ENCODE data around the gene SCN7A. TPM values are rescaled to one million over a fixed set of nuclear protein-coding genes. Genes with fewer than 3 reads are reported as not detected.
"Not testable (repeated sequence)": the region's sequence is repeated elsewhere in the genome, so short reads cannot be mapped to it uniquely, and the experiment has no call there.

SCN7A gene
- total RNA-seq, 1 donor from 2014 or later = not detected

DNA sequence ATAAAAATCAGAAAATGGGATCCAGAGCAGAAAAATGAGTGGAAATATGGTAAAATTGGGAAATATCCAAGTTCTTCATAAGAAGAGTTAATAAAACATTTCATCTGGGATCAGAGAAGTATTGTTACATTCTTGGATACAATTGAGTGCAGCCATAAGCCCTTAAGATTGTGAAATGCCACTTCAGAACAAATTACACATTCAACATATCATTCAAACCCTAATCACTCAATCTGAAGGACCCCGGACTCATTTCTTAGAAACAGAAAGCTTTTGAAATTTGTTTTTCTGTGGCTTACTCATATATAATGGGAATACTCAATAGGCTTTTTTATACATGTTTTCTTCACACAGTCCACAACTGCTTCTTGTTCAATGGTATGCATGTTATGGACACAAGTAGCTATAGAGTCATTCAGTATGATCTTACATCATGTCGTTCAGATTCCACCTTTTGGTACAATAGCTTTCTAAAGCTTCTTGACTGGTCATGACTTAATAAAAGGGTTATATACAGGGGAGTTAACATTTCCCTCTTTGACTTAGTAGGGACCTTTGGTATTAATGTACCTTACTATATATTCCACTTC, 39.9 kb downstream of the SCN7A start:
- no peak for DNase-seq (ENCODE audit: low read depth in 2 of 2)

DNA sequence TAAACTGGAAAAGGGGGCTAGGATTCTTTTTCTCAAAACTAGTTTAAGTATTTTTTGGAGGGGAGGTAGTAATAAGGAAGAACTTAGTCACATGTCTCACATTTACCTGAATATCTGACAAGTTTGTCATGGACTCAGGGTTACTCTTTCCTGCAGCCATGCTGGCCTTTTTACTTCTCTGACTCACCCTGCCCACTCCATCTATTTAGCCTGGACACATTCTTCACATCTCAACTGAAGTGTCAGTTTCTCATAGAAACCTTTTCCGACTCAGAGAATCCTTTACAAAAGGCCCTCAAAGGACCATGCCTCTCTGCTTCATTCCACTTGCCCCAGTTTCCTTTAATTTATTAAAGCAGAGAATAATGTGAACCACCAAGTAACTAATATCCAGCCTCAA, 42.6 kb downstream of the SCN7A start:
- DNase-seq (ENCODE audit: low read depth in 2 of 2) = no peak

DNA sequence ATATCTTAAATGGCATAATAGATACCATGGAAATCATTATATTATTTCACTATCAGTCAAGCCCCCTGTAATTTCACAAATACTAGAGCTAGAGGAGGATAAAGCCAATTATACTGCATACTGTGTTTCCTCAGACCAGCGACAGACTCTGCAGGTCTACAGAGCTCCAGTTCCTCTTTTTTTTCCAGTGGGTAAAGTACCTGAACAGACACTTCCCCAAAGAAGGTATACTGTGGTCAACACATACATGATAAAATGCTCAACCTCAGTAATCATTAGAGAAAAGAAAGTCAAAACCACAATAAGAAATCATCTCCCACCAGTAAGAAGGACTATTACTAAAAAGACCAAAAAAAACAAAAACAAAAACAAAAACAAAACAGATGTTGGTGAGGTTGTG, 44.6 kb downstream of the SCN7A start:
- DNase-seq (ENCODE audit: low read depth in 2 of 2) = no peak

DNA sequence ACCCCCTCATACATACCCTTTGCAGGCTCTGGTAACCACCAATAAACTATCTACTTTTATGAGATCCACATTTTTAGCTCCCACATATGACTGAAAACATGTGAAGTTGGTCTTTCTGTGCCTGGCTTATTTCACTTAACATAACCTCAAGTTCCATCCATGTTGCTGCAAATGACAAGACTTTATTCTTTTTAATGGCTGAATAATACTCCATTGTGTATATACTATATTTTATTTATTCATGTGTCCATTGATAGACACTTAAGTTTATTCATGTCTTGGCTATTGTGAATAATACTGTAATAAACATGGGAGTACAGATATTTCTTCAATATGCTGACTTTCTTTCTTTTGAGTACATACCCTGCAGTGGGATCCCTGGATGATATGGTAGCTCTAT, 45.9 kb downstream of the SCN7A start:
- no peak for DNase-seq (ENCODE audit: low read depth in 2 of 2)

DNA sequence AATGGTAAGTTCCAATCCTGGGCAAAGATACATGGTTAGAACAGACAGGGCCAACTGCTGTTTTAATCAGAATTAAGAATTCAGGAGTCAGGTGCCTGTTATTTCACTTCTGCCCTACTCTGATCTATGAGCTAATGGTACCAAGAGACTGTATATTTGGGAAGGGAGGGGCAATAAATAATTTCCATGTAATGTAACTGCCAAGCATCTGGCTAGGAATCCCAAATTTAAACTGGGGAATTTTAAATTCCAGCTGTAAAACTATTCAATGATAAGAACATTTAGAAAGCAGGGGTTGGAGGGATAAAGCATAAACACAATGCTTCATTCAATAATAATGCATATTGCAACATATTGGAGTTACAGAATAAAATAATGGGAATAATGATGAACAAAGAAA, 49.7 kb downstream of the SCN7A start:
- no peak for DNase-seq (ENCODE audit: low read depth in 2 of 2)

DNA sequence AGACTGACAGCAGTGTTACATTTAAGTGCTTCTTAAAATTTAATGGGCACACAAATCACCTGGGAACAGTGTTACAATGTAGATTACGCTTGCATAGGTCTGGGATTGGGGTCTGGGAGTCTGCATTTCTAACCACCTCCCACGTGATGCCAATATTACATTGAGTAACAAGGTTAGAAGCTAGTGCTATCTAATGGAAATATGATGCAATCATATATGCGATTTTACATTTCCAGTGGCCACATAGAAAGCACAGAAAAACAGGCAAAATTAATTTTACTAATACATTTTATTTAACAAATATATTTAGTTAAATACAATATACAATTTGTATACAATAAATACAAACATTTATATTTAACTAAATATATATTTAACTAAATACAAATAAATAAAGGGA, 53.7 kb downstream of the SCN7A start:
- DNase-seq (ENCODE audit: low read depth in 2 of 2) = no peak

DNA sequence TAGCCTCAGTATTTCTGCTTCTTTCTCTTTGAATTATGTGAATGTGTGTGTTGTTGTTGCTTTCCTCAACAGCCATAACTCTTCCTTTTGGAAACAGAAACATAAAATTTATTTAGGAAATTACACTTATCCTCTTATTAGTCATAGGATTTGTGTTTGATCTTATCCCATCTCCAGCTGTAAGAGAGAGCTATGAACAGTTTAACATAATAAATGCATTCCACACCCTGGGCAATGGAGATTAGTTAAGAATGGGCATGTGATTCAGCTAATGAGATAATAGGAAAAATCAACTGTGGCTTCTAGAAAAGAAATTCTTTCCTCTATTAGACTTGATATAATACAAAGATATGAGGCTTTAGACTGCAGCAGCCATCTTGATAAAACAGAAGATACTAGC, 55.0 kb downstream of the SCN7A start:
- no peak for DNase-seq (ENCODE audit: low read depth in 2 of 2)

DNA sequence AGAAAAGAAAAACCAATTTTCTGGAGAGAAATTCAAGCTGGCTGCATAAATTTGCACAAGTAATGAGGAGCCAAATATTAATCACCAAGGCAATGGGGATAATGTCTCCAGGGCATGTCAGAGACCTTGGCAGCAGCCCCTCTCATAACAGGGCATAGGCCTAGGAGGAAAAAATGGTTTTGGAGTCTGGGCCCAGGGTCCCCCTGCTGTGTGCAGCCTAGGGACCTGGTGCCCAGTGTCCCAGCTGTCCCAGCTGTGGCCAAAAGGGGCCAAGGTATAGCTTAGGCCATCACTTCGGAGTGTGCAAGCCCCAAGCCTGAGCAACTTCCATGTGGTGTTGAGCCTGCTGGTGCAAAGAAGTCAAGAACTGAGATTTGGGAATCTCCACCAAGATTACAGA, 57.1 kb downstream of the SCN7A start:
- no peak for DNase-seq (ENCODE audit: low read depth in 2 of 2)

DNA sequence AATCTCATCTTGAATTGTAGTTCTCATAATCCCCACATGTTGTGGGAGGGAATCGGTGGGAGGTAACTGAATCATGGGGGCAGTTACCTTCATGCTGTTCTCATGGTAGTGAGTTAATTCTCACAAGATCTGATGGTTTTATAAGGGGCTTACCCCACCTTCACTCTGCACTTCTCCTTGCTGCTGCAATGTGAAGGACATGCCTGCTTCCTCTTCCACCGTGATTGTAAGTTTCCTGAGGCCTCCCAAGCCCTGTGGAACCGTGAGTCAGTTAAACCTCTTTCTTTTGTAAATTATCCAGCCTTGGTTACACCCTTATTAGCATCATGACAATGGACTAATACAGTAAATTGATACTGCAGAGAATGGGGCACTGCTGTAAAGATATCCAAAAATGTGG, 57.9 kb downstream of the SCN7A start:
- no peak for DNase-seq (ENCODE audit: low read depth in 2 of 2)

DNA sequence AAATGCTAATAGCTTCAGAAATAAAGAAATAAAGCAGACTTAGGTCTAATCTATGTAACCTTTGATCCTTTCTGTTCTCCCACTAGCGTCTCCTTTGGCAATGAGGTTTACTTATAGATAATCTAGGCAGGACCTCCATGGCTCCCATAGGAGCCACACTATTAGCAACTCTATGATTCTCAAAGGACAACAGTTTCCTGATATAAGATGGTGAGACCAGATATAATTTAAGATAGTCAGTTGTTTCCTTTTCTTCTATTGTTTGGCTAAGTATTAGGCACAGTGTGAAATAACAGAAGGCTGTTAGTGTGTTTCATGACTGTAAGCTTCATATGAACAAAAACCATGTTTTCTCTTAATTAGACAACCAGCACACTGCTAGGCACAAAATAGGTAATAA, 59.6 kb downstream of the SCN7A start:
- DNase-seq (ENCODE audit: low read depth in 2 of 2) = no peak

DNA sequence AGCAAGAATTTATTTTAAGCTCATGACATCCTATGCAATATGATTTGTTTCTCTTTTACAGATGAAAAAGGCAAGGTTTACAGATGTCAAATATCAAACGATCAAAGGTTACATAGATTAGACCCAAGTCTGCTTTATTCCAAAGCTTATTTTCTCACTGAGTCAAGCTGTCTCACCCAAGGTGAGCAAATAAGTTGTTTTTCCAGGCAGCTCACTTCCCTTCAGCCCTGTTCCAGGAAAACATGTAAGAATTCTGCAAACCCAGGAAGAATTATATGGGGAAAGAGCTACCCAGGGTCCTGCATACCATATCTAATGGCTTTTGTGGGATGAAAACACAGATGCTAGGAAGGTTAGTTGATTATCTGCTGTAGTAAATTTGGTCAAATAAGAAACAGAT, 60.6 kb downstream of the SCN7A start:
- DNase-seq (ENCODE audit: low read depth in 2 of 2) = no peak

DNA sequence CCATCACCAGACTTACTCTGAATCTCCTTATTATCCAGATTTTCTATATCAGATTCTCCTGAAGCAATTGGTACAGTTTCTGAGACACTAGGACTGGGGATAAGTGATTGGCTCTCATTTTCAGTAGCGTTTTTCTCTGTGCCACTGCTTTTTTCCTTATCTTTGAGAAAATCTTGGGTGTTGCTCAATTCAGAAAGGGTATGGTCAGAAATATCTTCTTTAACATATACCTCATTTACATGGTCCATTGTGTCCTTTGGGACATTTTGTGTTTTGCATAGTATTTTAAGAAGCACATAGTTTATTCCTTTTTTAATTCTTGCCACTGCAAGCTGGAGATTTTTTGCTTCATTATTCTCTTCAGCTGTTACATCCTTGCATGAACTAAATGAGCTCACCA, 61.7 kb downstream of the SCN7A start:
- no peak for DNase-seq (ENCODE audit: low read depth in 2 of 2)

DNA sequence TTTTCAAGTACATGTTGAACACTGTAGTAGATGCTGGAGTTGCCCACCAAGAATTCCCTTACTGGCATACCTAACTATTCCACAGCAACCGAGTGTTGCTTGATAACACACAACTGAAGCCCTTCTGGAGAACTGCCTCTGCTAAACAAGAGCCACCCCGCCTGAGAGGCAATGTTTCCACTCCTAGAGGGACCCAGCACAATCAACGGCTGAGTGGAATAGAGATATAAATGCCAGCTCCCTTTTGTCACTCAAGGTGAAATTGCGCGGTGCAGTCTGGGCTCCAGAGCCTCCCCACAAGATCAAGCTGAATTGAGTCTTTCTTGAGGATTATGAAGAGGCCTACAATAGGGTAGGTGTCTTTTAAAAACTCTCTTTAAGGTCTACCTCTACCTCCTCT, 69.2 kb downstream of the SCN7A start:
- DNase-seq (ENCODE audit: low read depth in 2 of 2) = no peak

DNA sequence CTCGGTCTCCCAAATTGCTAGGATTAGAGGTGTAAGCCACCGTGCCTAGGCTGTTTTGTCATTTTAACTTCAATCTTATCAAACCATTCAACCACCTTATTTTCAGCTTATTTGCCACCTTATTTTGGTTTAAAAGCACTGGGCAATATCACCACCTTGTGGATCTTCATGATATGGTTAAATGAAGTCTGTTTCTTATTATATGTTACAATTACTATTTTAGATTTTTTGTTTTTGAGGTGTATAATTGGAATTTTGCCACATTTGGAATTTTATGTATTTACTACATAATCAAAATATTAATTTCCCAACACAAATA, 74.5 kb downstream of the SCN7A start:
- DNase-seq (ENCODE audit: low read depth in 2 of 2) = peak; percentile 12 to 56

DNA sequence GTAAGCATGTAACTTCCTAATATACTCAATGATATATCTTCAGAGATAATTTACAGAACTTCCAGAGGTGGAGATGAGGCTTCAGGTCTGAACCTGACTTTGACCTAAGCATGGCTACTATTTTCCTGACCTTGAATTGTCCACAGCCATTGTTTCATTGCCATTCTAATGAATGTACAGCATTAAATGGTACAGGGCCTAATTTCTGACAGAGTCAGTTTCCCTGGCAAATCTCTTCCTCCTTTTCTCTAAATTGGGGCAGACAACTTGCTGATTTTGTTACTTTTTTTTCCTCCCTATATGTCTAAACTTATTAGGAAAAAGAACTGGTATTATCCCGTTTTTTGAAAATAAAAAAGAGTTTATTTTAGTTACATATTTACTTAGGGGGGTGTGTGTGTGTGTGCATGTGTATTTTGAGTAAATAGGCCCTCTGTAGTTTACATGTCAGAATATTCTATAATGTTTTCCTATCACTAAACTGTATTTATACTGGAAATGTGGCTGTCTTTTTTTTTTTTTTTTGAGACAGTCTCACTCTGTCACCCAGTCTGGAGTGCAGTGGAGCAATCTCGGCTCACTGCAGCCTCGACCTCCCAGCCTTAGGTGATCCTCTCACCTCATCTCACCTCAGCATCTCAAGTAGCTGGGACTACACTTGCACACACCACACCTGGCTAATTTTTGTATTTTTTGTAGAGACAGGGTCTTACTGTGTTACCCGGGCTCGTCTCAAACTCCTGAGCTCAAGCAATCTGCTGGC, 75.0 kb downstream of the SCN7A start:
- DNase-seq (ENCODE audit: low read depth in 2 of 2) = no peak

DNA sequence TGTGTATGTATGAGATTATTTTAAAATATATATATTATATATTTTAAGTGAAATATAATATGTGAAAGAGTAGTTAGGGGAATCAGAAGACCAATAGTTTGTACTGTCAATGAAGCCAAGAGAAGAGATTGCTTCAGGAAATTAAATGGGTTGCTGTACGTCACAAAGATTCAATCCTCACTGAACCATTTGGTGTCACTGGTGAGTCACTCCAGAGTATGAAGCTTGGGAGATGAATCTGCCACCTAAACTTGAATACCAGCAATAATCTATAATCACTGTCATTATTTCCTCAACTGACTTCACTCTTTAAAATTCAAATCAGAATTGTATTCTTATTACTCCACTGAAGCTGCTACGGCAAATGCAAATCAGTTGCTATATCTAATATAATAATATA, 76.4 kb downstream of the SCN7A start:
- peak; percentile 12 to 51 for DNase-seq (ENCODE audit: low read depth in 2 of 2)

DNA sequence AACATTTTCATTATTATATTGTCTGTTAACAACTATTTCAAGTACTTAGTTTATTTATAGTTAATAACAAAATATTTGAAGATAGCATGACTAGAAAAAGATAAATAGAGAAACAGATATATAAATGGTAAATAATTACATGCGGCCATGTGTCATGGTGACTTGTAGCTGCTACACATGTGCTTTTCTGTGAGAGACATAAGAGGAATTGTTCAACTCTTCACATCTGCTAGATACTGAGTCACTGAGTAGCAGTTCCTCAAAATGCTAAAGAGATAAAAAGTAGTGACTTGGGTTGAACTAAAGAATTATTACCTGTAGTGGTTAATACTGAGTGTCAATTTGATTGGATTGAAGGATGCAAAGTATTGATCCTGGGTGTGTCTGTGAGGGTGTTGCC, 80.8 kb downstream of the SCN7A start:
- DNase-seq (ENCODE audit: low read depth in 2 of 2) = no peak

DNA sequence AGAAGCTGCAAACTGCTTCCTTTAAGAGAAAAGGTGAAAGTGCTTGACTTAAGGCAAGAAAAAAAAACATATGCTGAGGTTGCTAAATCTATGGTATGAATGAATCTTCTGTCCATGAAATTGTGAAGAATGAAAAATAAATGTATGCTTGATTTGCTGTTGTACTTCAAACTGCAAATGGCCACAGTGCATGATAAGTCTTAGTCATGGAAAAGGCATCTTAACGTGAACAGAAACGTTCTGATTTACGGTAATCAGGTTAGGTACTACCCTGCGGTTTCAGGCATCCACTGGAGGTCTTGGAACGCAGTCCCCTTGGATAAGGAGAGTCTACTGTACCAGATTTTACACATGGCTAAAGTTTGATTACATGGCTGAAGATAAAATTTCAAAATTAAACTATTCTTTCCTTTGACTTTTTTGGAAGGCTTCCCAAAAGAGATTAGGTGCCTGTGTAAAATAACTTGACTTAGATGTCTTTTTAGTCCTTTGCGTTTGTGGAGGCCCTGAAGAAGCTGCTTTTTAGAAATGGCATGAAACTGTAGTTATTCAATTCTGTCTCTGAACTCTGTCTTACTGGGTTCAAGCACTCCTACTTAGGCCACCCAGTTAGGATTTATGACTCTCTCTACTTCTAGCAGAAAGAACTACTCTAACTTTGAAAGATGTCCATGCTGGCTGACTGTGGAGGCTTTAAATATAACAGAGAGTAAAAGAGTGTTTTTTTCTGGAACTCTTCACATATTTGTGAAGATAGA, 82.4 kb downstream of the SCN7A start:
- no peak for DNase-seq (ENCODE audit: low read depth in 2 of 2)

DNA sequence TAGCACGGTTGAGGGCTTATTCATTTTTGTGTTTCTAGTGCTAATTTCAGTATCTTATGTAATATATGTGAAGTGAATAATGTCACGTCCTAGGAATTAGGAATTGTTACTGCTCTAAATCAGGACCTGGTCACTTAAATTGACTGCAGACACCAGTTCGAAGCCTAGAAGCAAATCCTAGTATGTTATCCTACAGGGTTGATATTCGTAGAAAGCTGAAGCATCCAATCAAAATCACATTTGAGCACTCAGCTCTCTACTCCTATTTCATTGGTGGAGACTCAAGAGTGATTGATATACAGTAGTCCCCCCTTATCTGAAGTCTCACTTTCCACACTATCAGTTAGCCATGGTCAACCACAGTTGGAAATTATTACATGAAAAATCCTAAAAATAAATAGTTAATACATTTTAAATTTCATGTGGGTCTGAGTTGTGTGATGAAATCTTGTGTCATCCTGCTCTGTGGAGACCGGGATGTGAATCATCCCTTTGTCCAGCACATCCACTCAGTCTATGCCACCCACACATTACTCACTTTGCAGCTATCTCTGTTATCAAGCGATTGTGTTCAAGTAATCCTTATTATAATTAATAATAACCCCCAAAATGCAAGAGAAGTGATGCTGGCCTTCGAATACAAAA, 83.1 kb downstream of the SCN7A start:
- peak in 1 of 2 donors; percentile 75 for DNase-seq (ENCODE audit: low read depth in 2 of 2)

DNA sequence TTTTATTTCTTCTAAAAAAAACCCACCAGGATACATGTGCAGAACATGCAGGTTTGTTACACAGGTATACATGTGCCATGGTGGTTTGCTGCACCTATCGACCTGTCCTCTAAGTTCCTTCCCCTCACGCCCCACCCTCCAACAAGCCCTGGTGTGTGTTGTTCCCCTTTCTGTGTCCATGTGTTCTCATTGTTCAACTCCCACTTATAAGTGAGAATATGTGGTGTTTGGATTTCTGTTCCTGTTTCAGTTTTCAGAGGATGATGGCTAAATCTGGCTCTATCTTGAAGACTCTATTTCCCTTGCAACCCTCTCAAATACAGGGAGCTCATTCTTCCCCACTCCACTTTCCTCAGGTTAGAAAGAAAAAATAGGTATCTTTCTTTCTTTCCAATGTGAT, 86.3 kb downstream of the SCN7A start:
- not testable (repeated sequence) for DNase-seq (ENCODE audit: low read depth in 2 of 2)

DNA sequence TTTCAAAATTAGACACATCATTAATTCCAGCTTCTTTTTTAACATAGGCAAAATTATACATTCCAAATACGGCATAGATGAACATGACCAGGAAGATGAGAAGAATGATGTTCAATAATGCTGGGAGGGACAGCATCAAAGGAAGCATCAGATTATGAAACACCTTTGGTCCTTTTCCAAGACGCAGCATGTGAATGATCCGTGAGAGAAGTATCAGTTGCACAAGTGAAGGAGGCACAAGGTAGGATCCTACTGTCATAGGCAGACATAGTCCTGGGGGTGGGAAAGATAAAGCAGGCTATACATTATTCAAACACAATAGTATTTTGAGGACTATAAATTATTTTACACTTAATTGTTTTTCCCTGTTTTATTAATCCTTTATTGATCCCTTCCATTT, 87.7 kb downstream of the SCN7A start:
- no peak for DNase-seq (ENCODE audit: low read depth in 2 of 2)

DNA sequence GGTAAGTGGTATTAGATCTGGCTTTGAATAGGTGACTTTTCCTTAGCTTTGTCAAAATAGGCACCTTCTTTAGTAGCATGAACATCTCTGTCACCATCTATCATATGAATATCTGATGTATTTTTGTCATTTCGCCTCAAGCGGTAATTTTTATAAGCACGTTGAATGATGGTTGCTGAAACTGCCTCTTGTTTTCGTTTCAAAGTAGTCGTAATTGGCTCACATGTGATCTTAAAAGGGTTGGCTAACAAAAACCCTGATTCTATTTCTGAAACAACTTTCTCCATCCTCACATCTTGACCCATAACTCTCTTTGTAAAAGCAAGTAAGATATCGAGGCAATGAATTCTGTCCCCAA, 88.5 kb downstream of the SCN7A start:
- DNase-seq (ENCODE audit: low read depth in 2 of 2) = no peak

All from dermis microvascular lymphatic vessel endothelial cell (primary cell).